ENCODE measurements around the gene SLC16A4.

- TF ChIP-seq POLR2A (IDR thresholded peaks at IDR 0.05; ENCODE audit: low read depth, low read length), result no peak
- no peak for TF ChIP-seq TAF1 (IDR thresholded peaks at IDR 0.05; ENCODE audit: borderline replicate concordance, low read depth, low read length)
- TF ChIP-seq POLR2AphosphoS5 (IDR thresholded peaks at IDR 0.05; ENCODE audit: low read depth, low read length), result no peak
Measured at GRCh38 chr1:110383251-110383990, 7.4 kb downstream of the SLC16A4 start.

All from GM12892 (cell line).